ENCODE measurements around the gene TNFRSF18.

The TNFRSF18 gene

GRCh38 chr1:1156140-1157032 lies 50.0 kb downstream of the TNFRSF18 start:
- H3K36me3 ChIP-seq: no peaks in the 10 kb centered on the region
- peaks cover 12% of the 10 kb centered on the region for H3K9me3 ChIP-seq (ENCODE audit: severe bottlenecking)
- no peak overlapping the region for H3K27ac ChIP-seq
- no peak for TF ChIP-seq CTCF (IDR thresholded peaks at IDR 0.05; ENCODE audit: low read depth, low read length)
- no peak for DNase-seq
- no peaks in the 10 kb centered on the region for H3K27me3 ChIP-seq (ENCODE audit: insufficient read depth, low read depth, severe bottlenecking)
- no peak overlapping the region for H3K4me3 ChIP-seq (ENCODE audit: low read depth, low read length)

- Histone ChIP-seq H3K27ac (no peak overlapping the region), H3K9me3 (ENCODE audit: severe bottlenecking) (peaks cover 13% of the 10 kb centered on the region), H3K27me3 (ENCODE audit: insufficient read depth, low read depth, severe bottlenecking) (no peaks in the 10 kb centered on the region), H3K36me3 (no peaks in the 10 kb centered on the region), H3K4me3 (ENCODE audit: low read depth, low read length) (no peak overlapping the region)
- TF ChIP-seq CTCF (IDR thresholded peaks at IDR 0.05; ENCODE audit: low read depth, low read length): no peak
- no peak for DNase-seq
Measured at GRCh38 chr1:1155258-1155657, 51.1 kb downstream of the TNFRSF18 start.

- no peak for DNase-seq
- Histone ChIP-seq H3K36me3 (no peaks in the 10 kb centered on the region), H3K27ac (no peak overlapping the region)
Measured at GRCh38 chr1:1153874-1154273, 52.5 kb downstream of the TNFRSF18 start.

More at GRCh38 chr1:1153874-1154273, 52.5 kb downstream of the TNFRSF18 start:
- peaks cover 13% of the 10 kb centered on the region for H3K9me3 ChIP-seq (ENCODE audit: severe bottlenecking)
- TF ChIP-seq CTCF (IDR thresholded peaks at IDR 0.05; ENCODE audit: low read depth, low read length): no peak
- H3K4me3 ChIP-seq (ENCODE audit: low read depth, low read length): no peak overlapping the region
- H3K27me3 ChIP-seq (ENCODE audit: insufficient read depth, low read depth, severe bottlenecking): no peaks in the 10 kb centered on the region
